Gastroesophageal sphincter (tissue), 3 donors: ENCODE data around the gene PNPO.

ENCODE experiments used
- EP300 ChIP-seq: sonication (generic); formaldehyde crosslinking; IDR thresholded peaks from one replicate; pipeline ENCODE4 v1.6.1; 2017; ENCODE audit warnings: antibody characterized with exemption, mild to moderate bottlenecking
- POLR2A ChIP-seq, 2 donors: fragments of 450-650 bp; IDR thresholded peaks; one replicate each; pipeline ENCODE4 v1.6.1; 2017; ENCODE audit warnings: antibody characterized with exemption in 2 of 2, mild to moderate bottlenecking in 2 of 2, moderate library complexity in 1 of 2
- POLR2AphosphoS5 ChIP-seq: sonication (generic); formaldehyde crosslinking; IDR thresholded peaks from one replicate; pipeline ENCODE4 v1.6.1; 2017; ENCODE audit warnings: antibody characterized with exemption
- TF ChIP-seq, protein P1 (sequence below), 4 experiments: fragments of 200-600 bp in 2 of 4; fragments of 450-650 bp in 2 of 4; sonication (generic) in 1 of 4; IDR thresholded peaks; one replicate each; pipeline ENCODE4 v1.5.1; 2017 to 2019; ENCODE audit warnings: antibody characterized with exemption in 4 of 4, mild to moderate bottlenecking in 2 of 4, moderate library complexity in 2 of 4

DNA sequence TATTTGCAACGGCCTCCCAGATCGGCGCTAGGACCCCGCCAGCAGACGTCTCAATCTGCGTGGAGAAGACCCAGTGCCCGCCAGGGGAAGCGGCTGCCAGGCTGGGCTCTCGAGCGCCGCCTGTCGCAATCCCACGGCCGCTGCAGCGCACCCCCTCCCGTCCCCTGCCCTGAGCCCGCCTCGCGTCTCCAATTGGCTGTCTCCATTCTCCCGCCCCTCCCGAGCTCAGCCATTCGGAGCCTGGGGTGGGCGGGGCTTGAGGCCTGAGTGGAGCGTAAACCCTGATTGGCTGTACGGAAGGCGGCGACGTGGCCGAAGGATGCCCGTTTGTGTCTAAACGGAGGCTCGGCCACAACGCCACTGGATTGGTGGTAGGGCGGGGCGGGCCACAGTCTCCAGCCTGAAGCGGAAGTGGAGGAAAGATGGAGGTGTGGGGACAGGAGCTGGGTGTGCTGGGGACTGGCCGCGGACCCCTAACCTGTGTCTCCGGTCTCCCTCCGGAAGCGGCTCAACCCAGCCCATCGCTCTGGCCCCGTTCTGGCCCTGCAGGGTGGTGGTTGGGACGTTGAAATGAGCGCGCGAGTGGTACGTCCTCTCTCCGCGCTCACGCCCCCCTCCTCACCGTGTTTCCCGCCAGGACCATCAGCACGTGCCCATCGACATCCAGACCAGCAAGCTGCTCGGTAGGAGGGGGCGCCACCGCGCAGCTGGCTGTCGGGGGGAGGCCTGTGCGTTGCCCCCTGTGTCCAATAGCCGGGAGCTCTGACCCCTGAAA lies 29.5 kb downstream of the PNPO start, which contains the start of gene CDK5RAP3:
- TF ChIP-seq, protein P1, sequence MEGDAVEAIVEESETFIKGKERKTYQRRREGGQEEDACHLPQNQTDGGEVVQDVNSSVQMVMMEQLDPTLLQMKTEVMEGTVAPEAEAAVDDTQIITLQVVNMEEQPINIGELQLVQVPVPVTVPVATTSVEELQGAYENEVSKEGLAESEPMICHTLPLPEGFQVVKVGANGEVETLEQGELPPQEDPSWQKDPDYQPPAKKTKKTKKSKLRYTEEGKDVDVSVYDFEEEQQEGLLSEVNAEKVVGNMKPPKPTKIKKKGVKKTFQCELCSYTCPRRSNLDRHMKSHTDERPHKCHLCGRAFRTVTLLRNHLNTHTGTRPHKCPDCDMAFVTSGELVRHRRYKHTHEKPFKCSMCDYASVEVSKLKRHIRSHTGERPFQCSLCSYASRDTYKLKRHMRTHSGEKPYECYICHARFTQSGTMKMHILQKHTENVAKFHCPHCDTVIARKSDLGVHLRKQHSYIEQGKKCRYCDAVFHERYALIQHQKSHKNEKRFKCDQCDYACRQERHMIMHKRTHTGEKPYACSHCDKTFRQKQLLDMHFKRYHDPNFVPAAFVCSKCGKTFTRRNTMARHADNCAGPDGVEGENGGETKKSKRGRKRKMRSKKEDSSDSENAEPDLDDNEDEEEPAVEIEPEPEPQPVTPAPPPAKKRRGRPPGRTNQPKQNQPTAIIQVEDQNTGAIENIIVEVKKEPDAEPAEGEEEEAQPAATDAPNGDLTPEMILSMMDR (IDR thresholded peaks at IDR 0.05), result peak; percentile 82 to 99 (median 96)
- TF ChIP-seq EP300, result no peak
- TF ChIP-seq POLR2AphosphoS5, result peak; percentile 86
- peak; percentile 71 to 72 for TF ChIP-seq POLR2A (IDR thresholded peaks at IDR 0.05)
